BLaER1 treated with 17β-estradiol and CSF1 and Interleukin-3, amounts not matched to agents 10 nM and 100 nM (cell line): ENCODE measurements around the gene CCDC185.
A peak's percentile ranks its signal among the peaks of the same experiment; 100 is the strongest.

ENCODE experiments used
- H3K27ac ChIP-seq, 11 experiments: shearing (Covaris generic); formaldehyde crosslinking; 2 replicates each; pipeline ENCODE4 v1.8.1; 2022
- H3K27me3 ChIP-seq, 11 experiments: shearing (Covaris generic); formaldehyde crosslinking; 2 replicates each; pipeline ENCODE4 v1.8.1; 2022
- H3K36me3 ChIP-seq, 11 experiments: shearing (Covaris generic); formaldehyde crosslinking; 2 replicates each; pipeline ENCODE4 v1.8.1; 2022
- H3K4me1 ChIP-seq, 10 experiments: shearing (Covaris generic); formaldehyde crosslinking; 2 replicates each; pipeline ENCODE4 v1.8.1; 2022
- H3K4me2 ChIP-seq, 11 experiments: shearing (Covaris generic); formaldehyde crosslinking; 2 replicates each; pipeline ENCODE4 v1.8.1; 2022
- H3K4me3 ChIP-seq, 10 experiments: shearing (Covaris generic); formaldehyde crosslinking; 2 replicates each; pipeline ENCODE4 v1.8.1; 2022
- H3K9ac ChIP-seq, 11 experiments: shearing (Covaris generic); formaldehyde crosslinking; 2 replicates each; pipeline ENCODE4 v1.8.1; 2022
- H3K9me3 ChIP-seq, 11 experiments: shearing (Covaris generic); formaldehyde crosslinking; replicated peaks in 1 of 11; 2 replicates each; pipeline ENCODE4 v1.8.1; 2022
- H4K20me1 ChIP-seq, 11 experiments: shearing (Covaris generic); formaldehyde crosslinking; 2 replicates each; pipeline ENCODE4 v1.8.1; 2022
- Cebpa-rat ChIP-seq, 11 experiments: shearing (Covaris generic); IDR thresholded peaks; 2 replicates each; pipeline ENCODE4 v1.8.1; 2022

The CCDC185 gene

DNA sequence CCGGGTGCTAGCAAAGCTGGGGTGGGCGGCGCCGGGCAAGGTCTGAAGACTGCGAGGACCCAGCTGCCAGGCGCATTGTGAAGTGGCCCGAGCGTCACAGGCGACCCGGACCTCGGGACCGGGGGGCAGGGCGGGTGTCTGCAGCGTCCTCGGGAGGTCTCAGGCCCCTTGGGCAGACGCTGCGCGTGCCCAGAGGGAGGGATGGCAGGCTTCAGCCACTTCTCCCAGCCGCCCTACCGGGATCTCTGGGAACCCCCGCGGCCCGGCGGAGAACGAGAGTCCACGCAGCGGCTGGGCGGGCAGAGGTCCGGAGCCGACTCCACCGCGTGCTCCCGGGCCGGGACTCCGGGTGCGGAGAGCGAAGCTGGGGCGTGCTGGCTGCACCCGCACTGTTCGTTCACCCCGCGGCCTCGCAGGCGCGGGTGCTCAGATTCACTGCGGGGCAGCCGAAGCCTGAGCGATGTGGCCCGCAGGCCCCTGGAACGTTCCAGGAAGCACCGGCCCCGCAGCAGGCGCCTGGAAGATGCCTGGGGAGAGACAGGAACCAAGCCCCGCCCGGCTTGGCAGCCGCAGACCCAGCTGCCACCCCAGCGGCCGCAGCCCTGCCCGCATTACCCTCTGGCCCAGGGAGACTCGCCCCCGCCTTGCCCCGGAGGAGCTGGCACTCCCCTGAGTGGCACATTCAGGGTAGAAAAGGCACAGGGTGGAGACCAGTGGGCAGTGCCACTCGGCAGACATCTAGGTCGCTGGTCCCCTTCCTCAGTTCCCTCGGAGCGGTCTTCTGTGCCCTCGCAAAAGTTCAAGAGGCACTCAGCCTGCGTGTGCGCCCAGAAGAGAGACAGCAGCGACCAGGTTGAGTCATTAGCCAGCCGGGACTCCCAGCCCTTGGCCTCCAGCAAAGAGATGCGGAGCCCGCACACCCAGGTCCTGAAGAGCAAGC, at the start of gene CCDC185:
Gene CCDC185, plus strand, starts transcription at position 141 of the 940 bp plus-strand sequence. Its CDS starts 61 bp downstream, at position 202.
- H3K9me3 ChIP-seq = peaks cover 0 to 20% (median 3%) of the 10 kb centered on the region in 11 experiments; a peak in 6 of 22 replicates
- no peak for TF ChIP-seq Cebpa-rat (IDR thresholded peaks at IDR 0.05)
- H4K20me1 ChIP-seq = no peaks in the 10 kb centered on the region
- no peak within 1 kb of the TSS for H3K4me3 ChIP-seq
- no peaks in the 10 kb centered on the region for H3K36me3 ChIP-seq
- H3K4me1 ChIP-seq = no peaks in the 10 kb centered on the region
- H3K27me3 ChIP-seq = no peaks in the 10 kb centered on the region
- no peak within 1 kb of the TSS for H3K27ac ChIP-seq
- H3K4me2 ChIP-seq = no peak within 1 kb of the TSS
- no peak within 1 kb of the TSS for H3K9ac ChIP-seq

- no peak for TF ChIP-seq Cebpa-rat (IDR thresholded peaks at IDR 0.05)
- H3K27me3 ChIP-seq = no peaks in the 10 kb centered on the region
- no peaks in the 10 kb centered on the region for H4K20me1 ChIP-seq
Measured at GRCh38 chr1:223343692-223344091, 49.5 kb upstream of the CCDC185 start.

GRCh38 chr1:223344491-223344890, 48.7 kb upstream of the CCDC185 start:
- peaks cover 26 to 65% (median 50%) of the 10 kb centered on the region in 10 experiments for H3K4me1 ChIP-seq
- no peak for TF ChIP-seq Cebpa-rat (IDR thresholded peaks at IDR 0.05)
- H4K20me1 ChIP-seq = no peaks in the 10 kb centered on the region
- H3K27me3 ChIP-seq = no peaks in the 10 kb centered on the region
- H3K4me2 ChIP-seq = peak overlapping the region in 3 of 11 experiments; percentile 8 to 15 (median 11); a peak in 4 of 22 replicates
- H3K4me3 ChIP-seq = no peak overlapping the region
- no peak overlapping the region for H3K27ac ChIP-seq
- no peak overlapping the region for H3K9ac ChIP-seq
- no peaks in the 10 kb centered on the region for H3K9me3 ChIP-seq
- no peaks in the 10 kb centered on the region for H3K36me3 ChIP-seq

More at GRCh38 chr1:223343692-223344091, 49.5 kb upstream of the CCDC185 start:
- H3K4me1 ChIP-seq = peaks cover 31 to 73% (median 58%) of the 10 kb centered on the region in 10 experiments
- H3K27ac ChIP-seq = no peak overlapping the region
- no peaks in the 10 kb centered on the region for H3K36me3 ChIP-seq
- no peak overlapping the region for H3K4me3 ChIP-seq
- no peak overlapping the region for H3K9ac ChIP-seq
- H3K9me3 ChIP-seq = no peaks in the 10 kb centered on the region
- H3K4me2 ChIP-seq = peak overlapping the region in 1 of 11 experiments; percentile 33; a peak in 1 of 22 replicates

GRCh38 chr1:223345720-223346119, 47.5 kb upstream of the CCDC185 start:
- Histone ChIP-seq H4K20me1 (no peaks in the 10 kb centered on the region), H3K27me3 (no peaks in the 10 kb centered on the region), H3K27ac (no peak overlapping the region), H3K4me2 (peak overlapping the region in 9 of 11 experiments; percentile 45 to 74 (median 59); a peak in 19 of 22 replicates), H3K36me3 (no peaks in the 10 kb centered on the region), H3K4me3 (no peak overlapping the region), H3K9me3 (no peaks in the 10 kb centered on the region), H3K9ac (no peak overlapping the region), H3K4me1 (peaks cover 14 to 53% (median 38%) of the 10 kb centered on the region in 10 experiments)
- no peak for TF ChIP-seq Cebpa-rat (IDR thresholded peaks at IDR 0.05)

GRCh38 chr1:223346311-223346710, 46.9 kb upstream of the CCDC185 start:
- Histone ChIP-seq H4K20me1 (no peaks in the 10 kb centered on the region), H3K27ac (no peak overlapping the region), H3K9ac (no peak overlapping the region), H3K4me2 (peak overlapping the region in 9 of 11 experiments; percentile 45 to 74 (median 59); a peak in 19 of 22 replicates), H3K27me3 (no peaks in the 10 kb centered on the region), H3K9me3 (no peaks in the 10 kb centered on the region), H3K4me3 (no peak overlapping the region), H3K36me3 (no peaks in the 10 kb centered on the region), H3K4me1 (peaks cover 8 to 47% (median 32%) of the 10 kb centered on the region in 10 experiments)
- no peak for TF ChIP-seq Cebpa-rat (IDR thresholded peaks at IDR 0.05)

GRCh38 chr1:223347583-223347982, 45.6 kb upstream of the CCDC185 start:
- Histone ChIP-seq H3K9ac (no peak overlapping the region), H3K27me3 (no peaks in the 10 kb centered on the region), H3K9me3 (no peaks in the 10 kb centered on the region), H3K4me3 (no peak overlapping the region), H3K27ac (no peak overlapping the region), H3K4me1 (peaks cover 0 to 34% (median 21%) of the 10 kb centered on the region in 10 experiments; a peak in 16 of 20 replicates), H4K20me1 (no peaks in the 10 kb centered on the region), H3K36me3 (no peaks in the 10 kb centered on the region), H3K4me2 (no peak overlapping the region)
- no peak for TF ChIP-seq Cebpa-rat (IDR thresholded peaks at IDR 0.05)

GRCh38 chr1:223348439-223348838, 44.8 kb upstream of the CCDC185 start:
- no peak for TF ChIP-seq Cebpa-rat (IDR thresholded peaks at IDR 0.05)
- Histone ChIP-seq H3K36me3 (no peaks in the 10 kb centered on the region), H3K9ac (no peak overlapping the region), H3K9me3 (no peaks in the 10 kb centered on the region), H3K4me2 (no peak overlapping the region), H3K27ac (no peak overlapping the region), H4K20me1 (no peaks in the 10 kb centered on the region), H3K4me1 (peaks cover 0 to 29% (median 17%) of the 10 kb centered on the region in 10 experiments; a peak in 16 of 20 replicates), H3K27me3 (no peaks in the 10 kb centered on the region), H3K4me3 (no peak overlapping the region)

DNA sequence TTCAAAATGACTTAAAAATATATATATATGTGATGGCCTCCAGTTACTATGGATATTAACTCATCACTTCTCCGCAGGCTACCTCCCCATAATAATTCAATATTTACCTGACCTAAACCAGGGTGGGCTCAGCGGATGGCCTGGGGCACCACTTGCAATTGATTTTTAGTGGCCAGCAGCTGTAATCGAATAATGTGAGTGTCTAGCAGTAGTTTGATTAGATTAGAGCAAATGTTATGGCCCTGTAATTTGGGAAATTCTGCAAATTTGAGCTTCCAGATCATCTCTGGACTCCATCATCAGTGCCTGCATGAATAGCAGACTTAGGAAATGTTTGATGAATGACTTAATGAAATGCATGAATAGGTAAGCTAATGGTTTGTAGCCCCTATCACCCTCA, 44.0 kb upstream of the CCDC185 start:
- Histone ChIP-seq H3K27me3 (no peaks in the 10 kb centered on the region), H3K36me3 (no peaks in the 10 kb centered on the region), H3K4me3 (no peak overlapping the region), H3K27ac (no peak overlapping the region), H3K4me1 (peaks cover 0 to 23% (median 17%) of the 10 kb centered on the region in 10 experiments; a peak in 16 of 20 replicates), H3K4me2 (no peak overlapping the region), H3K9me3 (no peaks in the 10 kb centered on the region), H3K9ac (no peak overlapping the region), H4K20me1 (no peaks in the 10 kb centered on the region)
- TF ChIP-seq Cebpa-rat (IDR thresholded peaks at IDR 0.05) = no peak

DNA sequence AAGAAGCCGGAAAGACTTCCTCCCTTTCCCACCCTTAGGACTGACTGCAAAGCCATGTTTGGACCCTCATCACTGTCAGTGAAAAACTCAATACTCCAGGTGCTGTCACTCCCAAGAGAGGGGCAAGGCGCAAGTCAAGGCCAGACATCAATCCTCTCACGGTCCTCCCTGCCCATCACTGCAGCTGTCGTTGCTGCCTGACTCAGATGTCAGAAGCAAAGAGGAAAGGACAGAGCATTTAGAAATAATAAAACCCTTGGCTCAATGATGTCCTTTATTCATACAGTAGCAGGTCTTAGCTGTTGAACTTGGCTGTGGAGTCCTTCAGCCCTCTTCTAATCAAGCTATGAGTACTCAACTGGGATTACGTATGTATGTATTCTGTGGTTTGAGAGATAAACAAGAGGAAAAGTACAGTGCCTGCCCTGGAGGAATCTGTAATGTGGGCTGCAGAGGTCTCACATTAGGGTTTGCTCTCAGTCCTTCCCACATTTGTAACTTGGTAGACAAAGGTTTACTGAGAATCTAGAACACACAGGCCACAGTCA, 42.8 kb upstream of the CCDC185 start:
- peaks cover 0 to 13% (median 13%) of the 10 kb centered on the region in 10 experiments; a peak in 16 of 20 replicates for H3K4me1 ChIP-seq
- H3K27me3 ChIP-seq = no peaks in the 10 kb centered on the region
- H3K9ac ChIP-seq = no peak overlapping the region
- no peak overlapping the region for H3K4me3 ChIP-seq
- no peak overlapping the region for H3K27ac ChIP-seq
- 0 out of 22 replicates have a peak overlapping the region, but pooled peaks of 1 of the 11 experiments have one; percentile 10 for H3K4me2 ChIP-seq
- no peaks in the 10 kb centered on the region for H3K36me3 ChIP-seq
- no peak for TF ChIP-seq Cebpa-rat (IDR thresholded peaks at IDR 0.05)
- H3K9me3 ChIP-seq = no peaks in the 10 kb centered on the region
- no peaks in the 10 kb centered on the region for H4K20me1 ChIP-seq
